ENCODE results near the gene CHN2.

Gene CHN2

GRCh38 chr7:29360633-29361625, 166.4 kb downstream of the CHN2 start:
- H3K4me3 ChIP-seq (ENCODE audit: low read depth, low read length), result no peak overlapping the region
- no peak for DNase-seq (ENCODE audit: low read depth)
- TF ChIP-seq, protein P1, sequence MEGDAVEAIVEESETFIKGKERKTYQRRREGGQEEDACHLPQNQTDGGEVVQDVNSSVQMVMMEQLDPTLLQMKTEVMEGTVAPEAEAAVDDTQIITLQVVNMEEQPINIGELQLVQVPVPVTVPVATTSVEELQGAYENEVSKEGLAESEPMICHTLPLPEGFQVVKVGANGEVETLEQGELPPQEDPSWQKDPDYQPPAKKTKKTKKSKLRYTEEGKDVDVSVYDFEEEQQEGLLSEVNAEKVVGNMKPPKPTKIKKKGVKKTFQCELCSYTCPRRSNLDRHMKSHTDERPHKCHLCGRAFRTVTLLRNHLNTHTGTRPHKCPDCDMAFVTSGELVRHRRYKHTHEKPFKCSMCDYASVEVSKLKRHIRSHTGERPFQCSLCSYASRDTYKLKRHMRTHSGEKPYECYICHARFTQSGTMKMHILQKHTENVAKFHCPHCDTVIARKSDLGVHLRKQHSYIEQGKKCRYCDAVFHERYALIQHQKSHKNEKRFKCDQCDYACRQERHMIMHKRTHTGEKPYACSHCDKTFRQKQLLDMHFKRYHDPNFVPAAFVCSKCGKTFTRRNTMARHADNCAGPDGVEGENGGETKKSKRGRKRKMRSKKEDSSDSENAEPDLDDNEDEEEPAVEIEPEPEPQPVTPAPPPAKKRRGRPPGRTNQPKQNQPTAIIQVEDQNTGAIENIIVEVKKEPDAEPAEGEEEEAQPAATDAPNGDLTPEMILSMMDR (IDR thresholded peaks at IDR 0.05; ENCODE audit: insufficient read depth, low read depth, low read length, missing control alignments), result no peak

DNA sequence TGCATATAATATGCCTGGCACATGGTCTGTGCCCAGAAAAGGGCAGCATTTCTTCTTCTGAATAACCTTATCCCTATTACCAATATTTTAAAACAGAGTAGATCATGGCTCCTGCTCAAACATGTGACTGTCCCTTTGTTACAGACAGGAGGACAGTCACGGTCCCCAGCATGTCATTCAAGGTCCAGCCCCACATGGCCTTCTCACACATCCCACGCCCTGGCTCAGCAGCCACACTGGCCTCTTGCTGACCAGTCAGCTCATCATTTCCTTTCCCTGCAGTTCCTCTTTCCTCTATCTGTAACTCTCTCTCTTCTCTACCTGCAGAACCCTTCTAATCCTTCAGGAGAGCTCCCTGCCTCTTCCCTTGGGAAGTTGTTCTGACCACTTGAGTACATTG, 167.8 kb downstream of the CHN2 start:
- H3K4me3 ChIP-seq (ENCODE audit: low read depth, low read length), result no peak overlapping the region
- no peak for DNase-seq (ENCODE audit: low read depth)
- TF ChIP-seq, protein P1 (IDR thresholded peaks at IDR 0.05; ENCODE audit: insufficient read depth, low read depth, low read length, missing control alignments), result no peak

- DNase-seq (ENCODE audit: low read depth), result no peak
- TF ChIP-seq, protein P1 (IDR thresholded peaks at IDR 0.05; ENCODE audit: insufficient read depth, low read depth, low read length, missing control alignments), result no peak
- no peak overlapping the region for H3K4me3 ChIP-seq (ENCODE audit: low read depth, low read length)
Observed at GRCh38 chr7:29363636-29364425, 169.3 kb downstream of the CHN2 start.

GRCh38 chr7:29364661-29365060, 170.1 kb downstream of the CHN2 start:
- H3K4me3 ChIP-seq (ENCODE audit: low read depth, low read length), result no peak overlapping the region
- TF ChIP-seq, protein P1 (IDR thresholded peaks at IDR 0.05; ENCODE audit: insufficient read depth, low read depth, low read length, missing control alignments), result no peak
- DNase-seq (ENCODE audit: low read depth), result no peak

DNA sequence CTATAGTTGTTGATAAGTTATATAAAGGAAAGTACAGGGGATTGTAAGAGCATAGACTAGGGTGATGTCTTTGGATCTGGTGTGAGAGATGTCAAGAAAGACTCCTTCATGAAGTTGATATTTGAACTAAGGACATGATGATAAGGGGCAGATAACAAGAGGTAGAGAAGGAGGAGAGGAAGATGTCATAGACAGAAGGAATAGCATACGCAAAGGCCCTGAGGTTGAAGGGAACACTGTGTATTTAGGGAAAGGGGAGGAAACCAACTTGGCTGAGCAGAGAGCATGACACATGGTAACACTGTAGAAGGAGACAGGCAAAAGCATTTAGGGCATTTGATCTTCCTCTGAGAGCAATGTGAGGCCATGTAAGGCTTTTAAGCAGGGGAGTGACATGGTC, 170.8 kb downstream of the CHN2 start:
- TF ChIP-seq, protein P1 (IDR thresholded peaks at IDR 0.05; ENCODE audit: insufficient read depth, low read depth, low read length, missing control alignments), result no peak
- no peak for DNase-seq (ENCODE audit: low read depth)
- H3K4me3 ChIP-seq (ENCODE audit: low read depth, low read length), result no peak overlapping the region

GRCh38 chr7:29367784-29368183, 173.2 kb downstream of the CHN2 start:
- H3K4me3 ChIP-seq (ENCODE audit: low read depth, low read length), result no peak overlapping the region
- TF ChIP-seq, protein P1 (IDR thresholded peaks at IDR 0.05; ENCODE audit: insufficient read depth, low read depth, low read length, missing control alignments), result no peak
- no peak for DNase-seq (ENCODE audit: low read depth)

Measured in GM12865 (cell line).